HepG2 (cell line): ENCODE measurements around the gene NID1. TPM values are rescaled to one million over a fixed set of nuclear protein-coding genes. Genes with fewer than 3 reads are reported as not detected.
A peak's percentile ranks its signal among the peaks of the same experiment; 100 is the strongest.

Experiments
- ATAC-seq: fragments of 200-7000 bp; cut with Tn5 transposase; 3 replicates; pipeline ENCODE4 v1.9.1; 2020; ENCODE audit warnings: mild to moderate bottlenecking, moderate library complexity
- BruUV-seq: library from RNA; stranded (reverse); fragments of 400-500 nt; replicated peaks from 2 replicates; lab custom pipeline; 2021; lab: Mats Ljungman, UMichigan
- CTCF ChIA-PET: fragments of 300-600 bp; formaldehyde crosslinking; extraction: SDS; loops from one replicate; lab custom pipeline; 2021; ENCODE audit warnings: low total read pairs, inconsistent platforms, low intra/inter-chr PET ratio; lab: Yijun Ruan, JAX
- POLR2A ChIA-PET: fragments of 350-600 bp; sonication (Branson Sonifier 250); formaldehyde crosslinking; loops from one replicate; lab custom pipeline; 2020; ENCODE audit warnings: antibody characterized with exemption, inconsistent platforms; lab: Yijun Ruan, JAX
- DNase-seq: peaks from one replicate; pipeline ENCODE4 v3.0.0-alpha.2; 2015; ENCODE audit warnings: low spot score
- FAIRE-seq: peaks from 3 replicates; lab custom pipeline; 2011; peaks lifted over from hg19 to GRCh38; lab: Jason Lieb, UNC
- H2AFZ ChIP-seq: one replicate; pipeline ENCODE4 v1.6.1; 2011; ENCODE audit warnings: low read length, inconsistent platforms
- H3K27ac ChIP-seq: fragments of 300-600 bp; 3 replicates; pipeline ENCODE4 v1.8.0; 2011; ENCODE audit warnings: mixed run types, mild to moderate bottlenecking, mixed read lengths, low read length, inconsistent platforms; ENCODE audit not compliant: insufficient read depth; ENCODE audit errors: extremely low read length
- H3K27me3 ChIP-seq, 2 experiments: fragments of 200-600 bp in 1 of 2; 2 replicates in 1 of 2; 3 replicates in 1 of 2; pipeline versions ENCODE4 v1.6.0 to v1.8.0; 2011; ENCODE audit warnings: low read length in 2 of 2, mild to moderate bottlenecking in 2 of 2, moderate library complexity in 2 of 2, inconsistent platforms in 1 of 2; ENCODE audit not compliant: insufficient read depth in 2 of 2, control insufficient read depth in 1 of 2
- H3K36me3 ChIP-seq, 2 experiments: fragments of 200-600 bp in 1 of 2; replicated peaks in 1 of 2; 2 replicates in 1 of 2; 3 replicates in 1 of 2; pipeline versions ENCODE4 v1.5.1 to v1.8.0; 2011; ENCODE audit warnings: low read length in 2 of 2, inconsistent platforms in 1 of 2; ENCODE audit not compliant: insufficient read depth in 2 of 2, control insufficient read depth in 1 of 2
- H3K4me1 ChIP-seq: 2 replicates; pipeline ENCODE4 v1.5.1; 2012; ENCODE audit warnings: low read length, inconsistent platforms; ENCODE audit not compliant: insufficient read depth
- H3K4me2 ChIP-seq: 2 replicates; pipeline ENCODE4 v1.6.0; 2011; ENCODE audit warnings: low read depth, low read length, inconsistent platforms
- H3K4me3 ChIP-seq, 3 experiments: fragments of 200-600 bp in 1 of 3; sonication (generic), shearing (Covaris generic) in 1 of 3; replicated peaks in 1 of 3; 2 replicates each; pipeline ENCODE4 v1.5.1; 2011 to 2016; ENCODE audit warnings: low read length in 3 of 3, inconsistent platforms in 2 of 3, low read depth in 2 of 3, mild to moderate bottlenecking in 2 of 3, control low read depth in 1 of 3, mixed read lengths in 1 of 3; ENCODE audit not compliant: insufficient read depth in 1 of 3
- H3K79me2 ChIP-seq: one replicate; pipeline ENCODE4 v1.6.1; 2011; ENCODE audit warnings: low read length, inconsistent platforms; ENCODE audit not compliant: insufficient read depth
- H3K9ac ChIP-seq: 2 replicates; pipeline ENCODE4 v1.6.0; 2011; ENCODE audit warnings: mild to moderate bottlenecking, low read depth, low read length, inconsistent platforms; ENCODE audit not compliant: insufficient read depth
- H3K9me3 ChIP-seq: 2 replicates; pipeline ENCODE4 v1.5.1; 2012; ENCODE audit warnings: mild to moderate bottlenecking, low read length
- H4K20me1 ChIP-seq: 2 replicates; pipeline ENCODE4 v1.6.0; 2011; ENCODE audit warnings: inconsistent platforms, mild to moderate bottlenecking, low read length, moderate library complexity; ENCODE audit not compliant: insufficient read depth
- CHD2 ChIP-seq: IDR thresholded peaks from 2 replicates; pipeline ENCODE4 v1.6.1; 2011; ENCODE audit warnings: low read depth, low read length, improper control_type of control experiment
- ELF3 ChIP-seq: IDR thresholded peaks from 2 replicates; pipeline ENCODE4 v1.6.1; 2016; ENCODE audit warnings: missing genetic modification reagents, missing compliant biosample characterization
- ERF ChIP-seq: IDR thresholded peaks from 2 replicates; pipeline ENCODE4 v1.6.1; 2018; ENCODE audit warnings: missing biosample characterization, missing genetic modification reagents
- GATAD2A ChIP-seq: IDR thresholded peaks from 2 replicates; pipeline ENCODE4 v1.6.1; 2016
- KDM3A ChIP-seq: IDR thresholded peaks from 2 replicates; pipeline ENCODE4 v1.6.1; 2018; ENCODE audit warnings: low read depth, missing compliant biosample characterization
- KLF13 ChIP-seq: sonication (generic); formaldehyde crosslinking; IDR thresholded peaks from 2 replicates; pipeline ENCODE4 v1.4.0; 2020; ENCODE audit warnings: mild to moderate bottlenecking, missing genetic modification reagents
- KLF16 ChIP-seq, 2 experiments: sonication (generic) in 1 of 2; formaldehyde crosslinking in 1 of 2; IDR thresholded peaks; 2 replicates each; pipeline versions ENCODE4 v1.6.1 to v1.8.0; 2016 to 2023; ENCODE audit warnings: missing genetic modification reagents in 2 of 2, missing compliant biosample characterization in 1 of 2
- MTERF4 ChIP-seq: sonication (generic); formaldehyde crosslinking; IDR thresholded peaks from 2 replicates; pipeline ENCODE4 v1.8.0; 2023; ENCODE audit warnings: mild to moderate bottlenecking, missing genetic modification reagents
- PITX1 ChIP-seq: sonication (generic); formaldehyde crosslinking; IDR thresholded peaks from 2 replicates; pipeline ENCODE4 v1.5.1; 2020; ENCODE audit warnings: mild to moderate bottlenecking, missing genetic modification reagents
- POLR2AphosphoS2 ChIP-seq: IDR thresholded peaks from 2 replicates; pipeline ENCODE4 v1.6.1; 2011; ENCODE audit warnings: low read depth, low read length, improper control_type of control experiment
- ZBTB7A ChIP-seq: sonication (generic); formaldehyde crosslinking; IDR thresholded peaks from 2 replicates; pipeline ENCODE4 v1.8.0; 2022; ENCODE audit warnings: mild to moderate bottlenecking, missing genetic modification reagents
- ZBTB7B ChIP-seq: sonication (generic); formaldehyde crosslinking; IDR thresholded peaks from 2 replicates; pipeline ENCODE4 v1.4.0; 2020; ENCODE audit warnings: missing genetic modification reagents
- ZFP82 ChIP-seq: sonication (generic); formaldehyde crosslinking; IDR thresholded peaks from 2 replicates; pipeline ENCODE4 v1.5.1; 2020; ENCODE audit warnings: mild to moderate bottlenecking, missing genetic modification reagents, borderline replicate concordance
- ZNF501 ChIP-seq: sonication (generic); formaldehyde crosslinking; IDR thresholded peaks from 2 replicates; pipeline ENCODE4 v1.5.1; 2020; ENCODE audit warnings: mild to moderate bottlenecking, moderate library complexity, missing genetic modification reagents
- ZNF598 ChIP-seq: sonication (generic); formaldehyde crosslinking; IDR thresholded peaks from 2 replicates; pipeline ENCODE4 v1.5.1; 2020; ENCODE audit warnings: mild to moderate bottlenecking, missing genetic modification reagents, borderline replicate concordance
- ZNF629 ChIP-seq: sonication (generic); formaldehyde crosslinking; conservative IDR thresholded peaks from 2 replicates; pipeline ENCODE4 v1.5.0; 2020; ENCODE audit warnings: missing genetic modification reagents
- WGBS: methylation state at CpG from one replicate; pipeline ENCODE4 v1.1.6; 2017; ENCODE audit warnings: low lambda C conversion rate; 5-methylcytosine and 5-hydroxymethylcytosine counted together
- in situ Hi-C: cut with HindIII; loops from 2 replicates; pipeline ENCODE4 v1.10.0; 2017; ENCODE audit warnings: low pct_unique_long_range_greater_than_20kb; ENCODE audit not compliant: extremely low pct_ligation_motif_present
- intact Hi-C: fragments of 100-400 bp; cut with micrococcal nuclease; formaldehyde crosslinking; loops from one replicate; pipeline ENCODE4 v1.10.0; 2022; ENCODE audit not compliant: unreplicated experiment
- polyA plus RNA-seq, 8 experiments: library from polyadenylated mRNA; depleted of rRNA in 3 of 8; stranded (reverse) in 7 of 8; unstranded in 1 of 8; fragments of >200 nt; fragmentation: Illumina TruSeq in 4 of 8; extraction: Trizol in 4 of 8; gene quantifications; 2 replicates each; pipeline versions ENCODE4 v1.2.1 to v1.2.3, GENCODE V29; 2011 to 2016; ENCODE audit warnings: low read depth in 4 of 8, missing spikeins in 1 of 8, mixed read lengths in 1 of 8; ENCODE audit not compliant: insufficient read depth in 1 of 8
- total RNA-seq, 5 experiments: library from RNA; depleted of rRNA; stranded (reverse); fragments of >200 nt; fragmentation: Illumina TruSeq; extraction: Trizol; gene quantifications; 2 replicates each; pipeline ENCODE4 v1.2.3, GENCODE V29; 2016; ENCODE audit warnings: low read depth in 1 of 5
- TF ChIP-seq, protein P1 (sequence below): fragments of 450-650 bp; IDR thresholded peaks from 2 replicates; pipeline ENCODE4 v1.6.1; 2016

Gene NID1
- total and polyA plus RNA-seq, 2 of the 13 experiments (the other 11 are each of a cell fraction or from before 2014, with no cell fraction given) = 50.2 to 56.1 TPM

DNA sequence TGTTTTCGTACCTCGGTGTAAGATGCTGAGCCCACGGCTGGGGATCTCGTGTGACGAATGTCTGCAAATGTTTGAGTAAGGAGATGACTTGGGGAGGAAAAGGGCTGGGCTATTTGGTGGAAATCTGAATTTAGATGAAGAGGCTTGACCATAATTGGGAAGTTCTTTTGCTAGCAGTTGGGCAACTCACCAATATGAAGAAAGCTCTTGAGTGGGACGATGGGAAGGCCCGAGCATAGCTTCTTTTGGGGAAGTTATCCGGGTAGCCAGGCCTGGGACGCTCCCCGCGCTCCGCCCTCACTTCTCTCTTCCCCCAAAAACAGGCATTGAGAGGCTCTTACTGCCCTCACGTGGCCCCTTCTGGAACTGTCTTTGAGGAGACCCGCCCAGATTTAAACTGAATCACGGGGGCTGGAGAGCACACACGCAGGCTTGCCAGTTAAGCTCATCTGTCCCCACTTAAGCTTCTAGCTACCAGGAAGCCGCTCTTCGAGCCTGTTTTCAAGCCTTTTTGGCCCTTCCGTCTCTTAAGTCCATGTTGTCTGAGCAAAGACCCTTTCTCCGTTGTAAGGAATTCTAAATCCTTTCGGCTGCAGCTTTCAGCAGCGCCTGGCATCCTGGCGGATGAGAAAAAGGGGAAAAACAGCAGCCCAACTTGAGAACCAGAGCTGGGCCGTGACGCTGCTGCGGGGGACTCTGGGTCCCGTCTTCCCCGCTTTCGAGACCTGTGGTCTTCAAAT is 93.1 kb downstream of the NID1 start (continued):
- TF ChIP-seq ZNF598 (CRISPR knock-in tag) (0 out of 2 replicates have a peak, but pooled peaks have one; percentile 53), PITX1 (CRISPR knock-in tag) (peak; percentile 59; the same call in 1 of the 2 replicates), MTERF4 (CRISPR knock-in tag) (no peak), ERF (CRISPR knock-in tag) (0 out of 2 replicates have a peak, but pooled peaks have one; percentile 44), ZBTB7B (CRISPR knock-in tag) (peak; percentile 29; the same call in 1 of the 2 replicates), ZBTB7A (CRISPR knock-in tag) (0 out of 2 replicates have a peak, but pooled peaks have one; percentile 25), KLF16 (CRISPR knock-in tag; IDR thresholded peaks at IDR 0.05) (no peak; a peak in 1 of 4 replicates), CHD2 (no peak), KDM3A (CRISPR knock-in tag) (peak; percentile 67; the same call in 1 of the 2 replicates), ZNF501 (CRISPR knock-in tag) (peak; percentile 49; the same call in 1 of the 2 replicates), ELF3 (CRISPR knock-in tag) (0 out of 2 replicates have a peak, but pooled peaks have one; percentile 42)
- TF ChIP-seq, all 625 proteins: peak for 85

- Histone ChIP-seq H3K27me3 (no peaks in the 10 kb centered on the region), H3K79me2 (no peaks in the 10 kb centered on the region), H3K9ac (no peak overlapping the region), H3K27ac (no peak overlapping the region), H4K20me1 (no peaks in the 10 kb centered on the region), H2AFZ (no peak overlapping the region), H3K9me3 (no peaks in the 10 kb centered on the region), H3K36me3 (peaks cover 0 to under 1% of the 10 kb centered on the region in 2 experiments; a peak in 1 of 5 replicates), H3K4me3 (no peak overlapping the region; a peak in 1 of 6 replicates), H3K4me2 (peak overlapping the region; percentile 96), H3K4me1 (peaks cover 7% of the 10 kb centered on the region)
- POLR2A ChIA-PET = no interaction called here
- FAIRE-seq (no peak), DNase-seq (no peak), ATAC-seq (no peak)
- TF ChIP-seq POLR2AphosphoS2 (no peak), GATAD2A (CRISPR knock-in tag) (no peak), KLF13 (CRISPR knock-in tag) (no peak), ZFP82 (CRISPR knock-in tag) (no peak), ZNF629 (CRISPR knock-in tag) (peak; percentile 63)
- TF ChIP-seq, protein P1, sequence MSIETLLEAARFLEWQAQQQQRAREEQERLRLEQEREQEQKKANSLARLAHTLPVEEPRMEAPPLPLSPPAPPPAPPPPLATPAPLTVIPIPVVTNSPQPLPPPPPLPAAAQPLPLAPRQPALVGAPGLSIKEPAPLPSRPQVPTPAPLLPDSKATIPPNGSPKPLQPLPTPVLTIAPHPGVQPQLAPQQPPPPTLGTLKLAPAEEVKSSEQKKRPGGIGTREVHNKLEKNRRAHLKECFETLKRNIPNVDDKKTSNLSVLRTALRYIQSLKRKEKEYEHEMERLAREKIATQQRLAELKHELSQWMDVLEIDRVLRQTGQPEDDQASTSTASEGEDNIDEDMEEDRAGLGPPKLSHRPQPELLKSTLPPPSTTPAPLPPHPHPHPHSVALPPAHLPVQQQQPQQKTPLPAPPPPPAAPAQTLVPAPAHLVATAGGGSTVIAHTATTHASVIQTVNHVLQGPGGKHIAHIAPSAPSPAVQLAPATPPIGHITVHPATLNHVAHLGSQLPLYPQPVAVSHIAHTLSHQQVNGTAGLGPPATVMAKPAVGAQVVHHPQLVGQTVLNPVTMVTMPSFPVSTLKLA = no peak
- intact Hi-C loops = loop anchor here (1.0 kb wide), 2 partner anchors 17 to 105 kb away; partner anchors contain the start of gene LYST
- no TSS peak for BruUV-seq
- CTCF ChIA-PET = interaction anchor here (2.6 kb wide), 1 partner anchor 105 kb away, joined by 19 read pairs; the partner anchor contains the start of gene LYST
- in situ Hi-C loops = loop anchor here (10.0 kb wide), 1 partner anchor 106 kb away; the partner anchor contains the start of gene LYST
- WGBS = 25% methylated on average over 3 of the region's 3 CpGs
These were observed 93.9 kb downstream of the NID1 start for GRCh38 chr1:235971020-235971419.
